ENCODE results near the gene BSX. TPM values are rescaled to one million over a fixed set of nuclear protein-coding genes. Genes with fewer than 3 reads are reported as not detected.

The BSX gene
- total and polyA plus RNA-seq, 2 of the 4 experiments (the other 2 are of a cell fraction), result not detected

DNA sequence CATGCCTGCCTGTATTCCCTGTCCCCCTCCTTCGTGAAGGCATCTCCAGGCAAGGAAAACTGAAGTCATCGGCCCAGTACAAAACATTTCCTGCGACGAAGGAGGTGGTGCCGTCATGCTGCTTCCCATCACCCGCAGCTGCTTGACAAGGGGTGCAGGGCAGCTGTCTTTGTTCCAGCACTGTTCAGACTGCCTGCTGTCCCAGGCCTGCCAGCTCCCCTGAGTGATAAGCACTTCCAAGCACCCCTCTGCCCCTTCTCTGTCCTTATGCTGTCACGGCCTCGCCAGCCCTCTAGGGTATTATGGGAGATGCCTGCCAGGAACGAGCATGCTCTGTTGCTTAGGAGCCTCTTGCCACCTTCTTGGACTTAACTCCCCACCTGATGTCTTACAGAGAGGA is 37.1 kb upstream of the BSX start:
- Histone ChIP-seq H4K8ac (ENCODE audit: low read depth in 2 of 2, low read length in 2 of 2) (no peak overlapping the region), H3K79me1 (ENCODE audit: low read depth in 1 of 2, low read length in 2 of 2) (no peaks in the 10 kb centered on the region), H4K5ac (ENCODE audit: low read depth, low read length) (no peak overlapping the region), H2BK20ac (ENCODE audit: low read depth, low read length) (no peak overlapping the region), H3K4me2 (ENCODE audit: low read depth, low read length) (no peak overlapping the region), H3K9me3 (ENCODE audit: control insufficient read depth, insufficient read depth, low read length) (no peaks in the 10 kb centered on the region), H3K9me1 (ENCODE audit: insufficient read depth, low read length) (no peaks in the 10 kb centered on the region; the same call in 1 of the 2 replicates), H3K4ac (ENCODE audit: low read depth, low read length) (no peak overlapping the region), H2BK15ac (ENCODE audit: low read depth, low read length) (no peak overlapping the region), H3K23ac (ENCODE audit: low read depth, low read length) (no peak overlapping the region), H3K56ac (ENCODE audit: extremely low read depth, insufficient read depth, low read length) (no peak overlapping the region), H3K36me3 (ENCODE audit: control insufficient read depth, insufficient read depth, low read length) (no peaks in the 10 kb centered on the region), H4K20me1 (ENCODE audit: insufficient read depth, low read length) (no peaks in the 10 kb centered on the region), H3K18ac (ENCODE audit: low read depth, low read length) (no peak overlapping the region), H2BK120ac (ENCODE audit: low read depth, low read length) (no peak overlapping the region), H4K91ac (ENCODE audit: insufficient read depth, low read depth, low read length) (no peak overlapping the region), H3K27me3 (ENCODE audit: control insufficient read depth, insufficient read depth, low read length) (peaks cover 44% of the 10 kb centered on the region), H3K27ac (ENCODE audit: insufficient read depth, low read length) (no peak overlapping the region), H3K4me1 (ENCODE audit: control insufficient read depth, insufficient read depth, low read length) (no peaks in the 10 kb centered on the region), H2BK5ac (ENCODE audit: low read depth, low read length, poor library complexity, severe bottlenecking) (no peak overlapping the region), H3K9ac (ENCODE audit: low read depth, low read length) (no peak overlapping the region), H3K4me3 (ENCODE audit: insufficient read depth, low read depth, low read length) (no peak overlapping the region), H2AK9ac (replicated peaks; ENCODE audit: low read depth, low read length, poor library complexity) (no peak overlapping the region), H2AK5ac (ENCODE audit: low read depth, low read length) (no peak overlapping the region), H2AFZ (replicated peaks; ENCODE audit: low read length, poor library complexity) (no peak overlapping the region), H3K14ac (replicated peaks; ENCODE audit: low read depth, low read length) (no peak overlapping the region)
- TF ChIP-seq, protein P1, sequence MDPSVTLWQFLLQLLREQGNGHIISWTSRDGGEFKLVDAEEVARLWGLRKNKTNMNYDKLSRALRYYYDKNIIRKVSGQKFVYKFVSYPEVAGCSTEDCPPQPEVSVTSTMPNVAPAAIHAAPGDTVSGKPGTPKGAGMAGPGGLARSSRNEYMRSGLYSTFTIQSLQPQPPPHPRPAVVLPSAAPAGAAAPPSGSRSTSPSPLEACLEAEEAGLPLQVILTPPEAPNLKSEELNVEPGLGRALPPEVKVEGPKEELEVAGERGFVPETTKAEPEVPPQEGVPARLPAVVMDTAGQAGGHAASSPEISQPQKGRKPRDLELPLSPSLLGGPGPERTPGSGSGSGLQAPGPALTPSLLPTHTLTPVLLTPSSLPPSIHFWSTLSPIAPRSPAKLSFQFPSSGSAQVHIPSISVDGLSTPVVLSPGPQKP (IDR thresholded peaks at IDR 0.05; ENCODE audit: borderline replicate concordance, low read depth, low read length), result no peak
- TF ChIP-seq BHLHE40 (IDR thresholded peaks at IDR 0.05; ENCODE audit: low read depth, low read length), result no peak
- no peak for TF ChIP-seq NFE2L2 (IDR thresholded peaks at IDR 0.05; ENCODE audit: low read depth, low read length)
- TF ChIP-seq, protein P2, sequence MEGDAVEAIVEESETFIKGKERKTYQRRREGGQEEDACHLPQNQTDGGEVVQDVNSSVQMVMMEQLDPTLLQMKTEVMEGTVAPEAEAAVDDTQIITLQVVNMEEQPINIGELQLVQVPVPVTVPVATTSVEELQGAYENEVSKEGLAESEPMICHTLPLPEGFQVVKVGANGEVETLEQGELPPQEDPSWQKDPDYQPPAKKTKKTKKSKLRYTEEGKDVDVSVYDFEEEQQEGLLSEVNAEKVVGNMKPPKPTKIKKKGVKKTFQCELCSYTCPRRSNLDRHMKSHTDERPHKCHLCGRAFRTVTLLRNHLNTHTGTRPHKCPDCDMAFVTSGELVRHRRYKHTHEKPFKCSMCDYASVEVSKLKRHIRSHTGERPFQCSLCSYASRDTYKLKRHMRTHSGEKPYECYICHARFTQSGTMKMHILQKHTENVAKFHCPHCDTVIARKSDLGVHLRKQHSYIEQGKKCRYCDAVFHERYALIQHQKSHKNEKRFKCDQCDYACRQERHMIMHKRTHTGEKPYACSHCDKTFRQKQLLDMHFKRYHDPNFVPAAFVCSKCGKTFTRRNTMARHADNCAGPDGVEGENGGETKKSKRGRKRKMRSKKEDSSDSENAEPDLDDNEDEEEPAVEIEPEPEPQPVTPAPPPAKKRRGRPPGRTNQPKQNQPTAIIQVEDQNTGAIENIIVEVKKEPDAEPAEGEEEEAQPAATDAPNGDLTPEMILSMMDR (conservative IDR thresholded peaks at IDR 0.05; ENCODE audit: low read depth, low read length), result no peak
- no peak for TF ChIP-seq SMC3 (IDR thresholded peaks at IDR 0.05; ENCODE audit: low read depth, low read length)
- TF ChIP-seq POLR2A (IDR thresholded peaks at IDR 0.05; ENCODE audit: low read depth, low read length), result no peak
- no peak for TF ChIP-seq FOS (IDR thresholded peaks at IDR 0.05; ENCODE audit: low read depth, low read length)
- TF ChIP-seq MAFK (IDR thresholded peaks at IDR 0.05; ENCODE audit: low read depth, low read length), result no peak
- no peak for TF ChIP-seq MXI1 (IDR thresholded peaks at IDR 0.05; ENCODE audit: borderline replicate concordance, low read depth, low read length)
- no peak for TF ChIP-seq MAZ (IDR thresholded peaks at IDR 0.05; ENCODE audit: borderline replicate concordance, low read depth, low read length)
- ATAC-seq (ENCODE audit: low read depth) (no peak), DNase-seq (no peak)
- in situ Hi-C loops (cut with MboI; ENCODE audit: low sequenced_read_pairs), result no loop called here
- intact Hi-C loops (cut with micrococcal nuclease), result no loop called here
- CTCF ChIA-PET, result no interaction called here
- dilution Hi-C loops (cut with HindIII; ENCODE audit: low sequenced_read_pairs, unreplicated experiment), result no loop called here
- WGBS, 2 experiments (ENCODE audit: extremely low coverage in 2 of 2, insufficient read length in 1 of 2), result 36% methylated on average over 6 of the region's 9 CpGs; no CpG with 5 or more reads in 1 of the 2 experiments
- BruUV-seq (replicated peaks), result no TSS peak
- POLR2A ChIA-PET (ENCODE audit: unreplicated experiment), result no interaction called here

Data from IMR-90 (cell line).